Astrocyte (in vitro differentiated cells and primary cell): ENCODE data around the gene TEX19.

Experiments
- CTCF ChIP-seq: IDR thresholded peaks from 2 replicates; pipeline ENCODE4 v1.5.1; 2011; ENCODE audit warnings: low read depth, mild to moderate bottlenecking, inconsistent platforms, low read length, moderate library complexity; ENCODE audit not compliant: insufficient read depth
- EZH2 ChIP-seq: IDR thresholded peaks from 2 replicates; pipeline ENCODE4 v1.6.1; 2012; ENCODE audit warnings: mild to moderate bottlenecking, low read length, inconsistent platforms; ENCODE audit not compliant: insufficient read depth

GRCh38 chr17:82369211-82369610, 10.2 kb downstream of the TEX19 start:
- TF ChIP-seq CTCF (no peak), EZH2 (no peak)
